Duodenal mucosa (tissue), 2 donors: ENCODE data around the gene C16orf87.
A peak's percentile ranks its signal among the peaks of the same experiment; 100 is the strongest.

Experiments used
- H3K27ac ChIP-seq: one replicate; pipeline ENCODE4 v1.7.0; 2013; ENCODE audit warnings: low read depth, low read length
- H3K27me3 ChIP-seq, 2 donors: one replicate each; pipeline ENCODE4 v1.7.0; 2013; ENCODE audit warnings: low read length in 2 of 2, control low read depth in 1 of 2; ENCODE audit not compliant: insufficient read depth in 2 of 2, control insufficient read depth in 1 of 2
- H3K36me3 ChIP-seq, 2 donors: one replicate each; pipeline ENCODE4 v1.7.0; 2013; ENCODE audit warnings: low read length in 2 of 2, control low read depth in 1 of 2; ENCODE audit not compliant: insufficient read depth in 2 of 2, control insufficient read depth in 1 of 2
- H3K4me1 ChIP-seq, 2 donors: one replicate each; pipeline ENCODE4 v1.7.0; 2013; ENCODE audit warnings: low read length in 2 of 2, control low read depth in 1 of 2; ENCODE audit not compliant: insufficient read depth in 2 of 2, control insufficient read depth in 1 of 2
- H3K4me3 ChIP-seq, 2 donors: one replicate each; pipeline ENCODE4 v1.7.0; 2013; ENCODE audit warnings: low read length in 2 of 2, low read depth in 1 of 2
- H3K9ac ChIP-seq, 2 donors: one replicate each; pipeline ENCODE4 v1.7.0; 2013; ENCODE audit warnings: low read length in 2 of 2, low read depth in 1 of 2
- H3K9me3 ChIP-seq, 2 donors: one replicate each; pipeline ENCODE4 v1.7.0; 2013; ENCODE audit warnings: low read length in 2 of 2, control low read depth in 1 of 2; ENCODE audit not compliant: control insufficient read depth in 1 of 2

Gene C16orf87

DNA sequence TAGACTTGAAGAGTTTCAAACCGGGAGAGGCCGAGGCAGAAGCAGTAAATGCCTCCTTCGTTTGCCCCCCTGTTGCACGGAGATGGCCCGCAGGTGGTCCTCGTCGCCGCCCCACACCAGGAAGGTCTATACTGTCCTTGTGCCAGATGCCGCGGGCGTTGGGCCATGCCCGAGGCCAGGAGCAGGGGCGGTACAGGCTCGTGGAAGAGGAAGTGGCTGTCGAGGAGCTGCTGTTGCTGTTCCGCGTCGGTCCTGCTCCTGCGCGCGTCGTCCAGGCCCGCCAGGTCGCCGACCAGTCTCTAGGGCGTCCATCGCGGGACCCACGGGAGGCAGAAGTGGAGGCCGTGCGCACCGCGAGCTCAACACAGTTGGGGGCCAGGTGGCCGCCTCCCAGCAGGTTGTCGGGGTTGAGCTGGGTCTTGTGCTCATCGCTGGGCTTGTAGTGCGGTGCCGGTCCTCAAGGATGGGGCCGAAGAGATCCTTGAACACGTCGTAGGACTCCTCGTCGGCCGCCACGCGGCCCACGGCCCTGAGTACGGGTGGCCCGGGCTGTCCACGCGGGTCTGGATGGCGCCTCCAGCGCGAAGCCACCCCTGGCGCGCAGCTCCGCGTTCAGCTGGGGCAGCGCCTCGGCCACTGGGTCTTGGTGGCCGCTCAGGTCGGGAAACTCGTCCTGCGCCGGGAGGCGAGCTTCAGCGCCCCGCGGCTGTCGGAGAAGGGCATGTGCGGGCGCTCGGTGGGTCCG lies 13.1 kb upstream of the C16orf87 start:
- Histone ChIP-seq H3K9me3 (no peaks in the 10 kb centered on the region), H3K27ac (no peak overlapping the region), H3K27me3 (no peaks in the 10 kb centered on the region), H3K4me3 (peak overlapping the region in 1 of 2 donors; percentile 15), H3K9ac (no peak overlapping the region), H3K4me1 (no peaks in the 10 kb centered on the region), H3K36me3 (no peaks in the 10 kb centered on the region)

DNA sequence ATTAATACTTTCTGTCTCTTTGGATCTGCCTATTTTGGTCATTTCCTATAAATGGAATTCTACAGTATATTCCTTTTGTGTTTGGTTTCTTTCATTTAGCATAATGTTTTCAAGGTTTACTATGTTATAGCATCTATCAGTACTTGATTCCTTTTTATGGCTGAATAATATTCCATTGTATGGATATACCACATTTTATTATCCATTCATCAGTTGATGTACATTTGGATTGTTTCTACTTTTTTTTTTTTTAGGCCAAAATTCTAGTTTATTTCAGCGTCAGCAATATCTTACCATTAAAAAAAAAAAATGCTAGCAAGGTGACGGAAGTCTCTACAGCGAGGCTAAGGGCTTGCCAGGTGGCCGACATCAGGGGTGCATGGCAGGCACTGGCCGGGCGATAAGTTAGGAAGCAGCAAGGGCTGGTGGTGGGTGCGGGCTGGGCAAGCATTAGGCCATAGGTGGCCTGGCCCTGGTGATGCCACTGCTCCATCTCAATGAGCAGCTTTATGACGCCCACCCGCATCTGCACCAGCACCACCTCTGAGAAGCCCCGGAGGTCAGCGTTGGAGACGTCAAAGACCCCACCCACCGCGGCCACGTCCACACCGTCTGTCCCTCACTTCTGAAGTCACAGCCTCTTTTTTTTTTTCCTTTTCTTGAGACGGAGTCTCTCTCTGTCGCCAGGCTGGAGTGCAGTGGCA lies 11.4 kb upstream of the C16orf87 start:
- no peak overlapping the region for H3K4me3 ChIP-seq
- H3K9ac ChIP-seq: no peak overlapping the region
- H3K27ac ChIP-seq: no peak overlapping the region
- no peaks in the 10 kb centered on the region for H3K36me3 ChIP-seq
- H3K27me3 ChIP-seq: no peaks in the 10 kb centered on the region
- no peaks in the 10 kb centered on the region for H3K4me1 ChIP-seq
- H3K9me3 ChIP-seq: no peaks in the 10 kb centered on the region

DNA sequence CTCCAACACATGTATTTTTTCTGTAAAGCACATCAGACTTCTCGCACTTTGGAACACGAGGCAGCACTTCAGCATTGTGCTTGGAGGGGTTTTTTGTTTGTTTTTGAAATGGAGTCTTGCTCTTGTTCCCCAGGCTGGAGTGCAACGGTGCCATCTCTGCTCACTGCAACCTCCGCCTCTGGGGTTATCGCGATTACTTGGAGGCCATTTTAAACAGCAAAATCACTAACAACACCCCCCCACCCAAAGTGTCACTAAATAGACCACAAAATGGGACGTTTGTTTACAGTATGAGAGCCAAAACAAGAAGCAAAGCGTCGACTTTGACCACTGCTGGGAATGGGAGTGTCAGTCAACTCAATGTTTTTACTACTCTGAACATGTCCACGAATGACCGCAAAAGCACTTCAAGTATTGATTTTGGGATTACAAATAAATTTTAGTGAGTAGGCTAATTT lies 9.0 kb upstream of the C16orf87 start:
- no peaks in the 10 kb centered on the region for H3K27me3 ChIP-seq
- H3K4me1 ChIP-seq: no peaks in the 10 kb centered on the region
- no peak overlapping the region for H3K27ac ChIP-seq
- no peak overlapping the region for H3K4me3 ChIP-seq
- H3K36me3 ChIP-seq: no peaks in the 10 kb centered on the region
- H3K9me3 ChIP-seq: no peaks in the 10 kb centered on the region
- no peak overlapping the region for H3K9ac ChIP-seq

DNA sequence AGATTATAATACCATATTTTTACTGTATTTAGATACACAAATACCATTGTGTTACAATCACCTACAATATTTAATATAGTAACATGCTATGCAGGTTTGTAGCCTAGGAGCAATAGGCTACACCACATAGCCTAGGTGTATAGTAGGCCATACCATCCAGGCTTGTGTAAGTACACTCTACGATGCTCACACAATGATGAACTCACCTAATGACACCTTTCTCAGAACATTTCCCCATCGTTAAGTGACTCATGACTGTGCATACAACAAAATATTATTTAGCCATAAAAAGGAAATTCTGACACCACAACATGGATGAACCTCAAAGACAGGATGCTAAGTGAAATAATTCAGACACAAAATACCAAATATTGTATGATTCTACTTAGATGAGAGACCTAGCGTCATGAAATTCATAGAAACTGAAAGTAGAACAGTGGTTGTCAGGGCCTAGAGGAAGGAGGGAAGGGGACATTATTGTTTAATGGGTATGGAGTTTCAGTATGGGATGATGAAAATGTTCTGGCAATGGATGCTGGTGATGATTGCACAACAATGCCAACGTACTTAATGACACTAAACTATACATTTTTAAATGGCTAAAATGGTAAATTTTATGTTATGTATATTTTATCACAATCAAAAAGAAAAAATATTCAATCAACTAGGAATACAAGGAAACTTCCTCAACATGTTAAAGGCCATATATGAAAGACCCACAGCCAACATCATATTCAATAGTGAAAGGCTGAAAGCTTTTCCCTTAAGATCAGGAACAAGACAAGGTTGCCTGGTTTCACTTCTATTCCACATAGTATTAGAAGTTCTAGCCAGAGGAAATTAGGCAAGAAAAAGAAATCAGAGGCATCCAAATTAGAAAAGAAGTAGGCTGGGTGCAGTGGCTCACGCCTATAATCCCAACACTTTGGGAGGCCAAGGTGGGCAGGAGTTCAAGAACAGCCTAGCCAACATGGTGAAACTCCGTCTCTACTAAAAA lies 5.9 kb upstream of the C16orf87 start:
- no peak overlapping the region for H3K4me3 ChIP-seq
- peaks cover 0 to 6% of the 10 kb centered on the region in 2 donors for H3K4me1 ChIP-seq
- H3K36me3 ChIP-seq: no peaks in the 10 kb centered on the region
- no peak overlapping the region for H3K27ac ChIP-seq
- H3K9ac ChIP-seq: no peak overlapping the region
- no peaks in the 10 kb centered on the region for H3K9me3 ChIP-seq
- no peaks in the 10 kb centered on the region for H3K27me3 ChIP-seq

DNA sequence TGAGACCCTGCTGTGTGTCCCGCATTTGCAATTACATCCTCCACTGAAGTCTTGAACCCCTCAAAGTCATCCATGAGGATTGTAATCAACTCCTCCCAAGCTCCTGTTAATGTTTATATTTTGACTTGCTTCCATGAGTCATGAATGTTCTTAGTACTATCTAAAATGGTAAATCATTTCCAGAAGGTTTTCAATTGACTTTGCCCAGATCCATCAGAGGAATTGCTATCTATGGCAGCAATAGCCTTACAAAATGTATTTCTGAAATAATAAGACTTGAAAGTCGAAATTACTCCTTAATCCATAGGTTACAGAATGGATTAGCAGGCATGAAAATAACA lies 2.5 kb upstream of the C16orf87 start:
- H3K9me3 ChIP-seq: no peaks in the 10 kb centered on the region
- H3K27ac ChIP-seq: no peak overlapping the region
- H3K4me1 ChIP-seq: peaks cover 6 to 10% of the 10 kb centered on the region in 2 donors
- H3K4me3 ChIP-seq: no peak overlapping the region
- H3K36me3 ChIP-seq: no peaks in the 10 kb centered on the region
- H3K27me3 ChIP-seq: no peaks in the 10 kb centered on the region
- H3K9ac ChIP-seq: no peak overlapping the region

DNA sequence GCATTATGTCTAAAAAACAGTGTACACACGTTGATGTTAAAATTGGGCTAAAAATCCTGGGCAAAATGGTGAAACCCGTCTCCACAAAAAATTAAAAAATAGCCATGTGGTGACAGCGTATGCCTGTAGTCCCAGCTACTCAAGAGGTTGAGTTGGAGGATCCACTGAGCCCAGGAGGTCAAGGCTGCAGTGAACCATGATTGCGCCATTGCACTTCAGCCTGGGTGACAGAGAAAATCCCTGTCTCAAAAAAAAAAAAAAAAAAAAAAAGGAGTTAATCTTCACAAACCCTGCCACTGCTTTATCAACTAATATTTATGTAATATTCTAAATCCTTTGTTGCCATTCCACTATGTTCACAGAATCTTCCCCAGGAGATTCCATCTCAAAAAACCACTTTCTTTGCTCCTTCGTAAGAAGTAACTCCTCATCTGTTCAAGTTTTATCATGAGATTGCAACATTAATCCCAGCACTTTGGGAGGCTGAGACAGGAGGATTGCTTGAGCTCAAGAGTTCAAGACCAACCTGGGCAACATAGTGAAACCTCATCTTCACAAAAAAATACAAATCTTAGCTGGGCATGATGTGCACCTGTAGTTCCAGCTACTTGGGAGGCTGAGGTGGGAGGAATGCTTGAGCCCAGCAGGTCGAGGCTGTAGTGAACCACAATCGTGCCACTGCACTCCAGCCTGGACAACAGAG lies 1.9 kb upstream of the C16orf87 start:
- Histone ChIP-seq H3K27me3 (no peaks in the 10 kb centered on the region), H3K4me1 (peaks cover 6 to 10% of the 10 kb centered on the region in 2 donors), H3K9ac (no peak overlapping the region), H3K9me3 (no peaks in the 10 kb centered on the region), H3K27ac (no peak overlapping the region), H3K4me3 (no peak overlapping the region), H3K36me3 (no peaks in the 10 kb centered on the region)

DNA sequence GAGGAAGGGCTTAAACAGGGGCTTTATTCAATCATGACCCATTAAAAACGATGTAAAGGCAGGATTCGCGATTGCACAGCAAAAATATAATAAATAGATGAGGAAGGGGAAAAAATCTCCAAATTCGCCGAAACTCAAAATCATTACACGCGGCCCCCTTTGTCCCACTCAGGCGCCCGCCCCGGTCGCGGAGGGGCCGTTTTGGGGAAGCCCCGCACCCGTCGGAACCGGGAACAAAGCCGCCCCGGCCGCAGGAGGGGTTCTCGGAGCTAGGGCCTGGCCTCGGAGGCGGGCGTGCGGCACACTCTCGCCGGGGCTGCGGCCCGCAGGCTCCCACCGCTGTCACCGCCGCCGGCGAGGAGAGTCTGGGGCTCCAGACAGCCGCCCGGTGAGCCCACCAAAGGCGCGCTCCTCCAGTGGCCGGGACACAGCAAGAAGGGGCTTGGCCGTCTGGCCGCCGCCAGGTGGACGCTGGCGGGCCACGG lies 521 bp downstream of the C16orf87 start:
- Histone ChIP-seq H3K27ac (peak overlapping the region; percentile 60), H3K4me3 (peak overlapping the region; percentile 76 to 88), H3K27me3 (no peaks in the 10 kb centered on the region), H3K4me1 (peaks cover 6 to 10% of the 10 kb centered on the region in 2 donors), H3K36me3 (no peaks in the 10 kb centered on the region), H3K9ac (peak overlapping the region; percentile 76 to 90), H3K9me3 (no peaks in the 10 kb centered on the region)

DNA sequence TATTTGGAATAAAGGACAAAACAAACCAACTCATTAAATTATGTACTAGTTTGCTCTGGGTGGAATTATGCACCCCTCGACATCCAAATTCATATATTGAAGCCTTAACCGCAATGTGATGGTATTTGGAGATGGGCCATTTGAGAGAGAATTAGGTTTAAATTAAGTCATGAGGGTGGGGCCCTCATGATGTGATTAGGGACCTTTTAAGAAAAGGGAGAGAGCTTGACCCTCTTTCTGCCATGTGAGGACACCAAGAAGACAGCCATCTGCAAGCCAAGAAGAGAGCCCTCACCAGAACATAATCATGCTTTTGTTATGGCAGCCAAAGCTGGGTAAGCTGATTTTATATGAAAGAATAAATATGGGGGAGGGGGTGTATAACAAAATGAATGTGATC lies 2.0 kb downstream of the C16orf87 start:
- Histone ChIP-seq H3K27ac (no peak overlapping the region), H3K4me3 (peak overlapping the region in 1 of 2 donors; percentile 88), H3K9ac (no peak overlapping the region), H3K9me3 (no peaks in the 10 kb centered on the region), H3K4me1 (peaks cover 6 to 10% of the 10 kb centered on the region in 2 donors), H3K36me3 (no peaks in the 10 kb centered on the region), H3K27me3 (no peaks in the 10 kb centered on the region)

DNA sequence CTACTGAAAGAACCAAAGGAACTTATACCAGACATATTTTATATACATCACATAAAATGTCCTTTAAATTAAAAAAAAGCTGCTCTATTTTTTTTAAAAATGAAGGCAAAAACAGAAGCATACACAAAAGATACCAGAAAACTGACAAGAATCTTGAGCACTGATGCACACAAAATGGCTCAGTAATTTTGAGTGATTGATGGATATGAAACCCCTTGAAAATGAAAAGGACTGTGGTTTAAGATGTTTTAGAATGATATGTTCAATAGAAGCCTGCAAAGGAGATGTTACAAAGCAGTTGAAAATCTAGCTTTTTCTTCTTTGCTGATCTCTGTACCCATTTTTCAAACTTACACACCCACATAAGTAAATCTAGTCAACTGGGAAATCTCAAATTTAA lies 2.7 kb downstream of the C16orf87 start:
- no peak overlapping the region for H3K9ac ChIP-seq
- no peaks in the 10 kb centered on the region for H3K9me3 ChIP-seq
- H3K4me1 ChIP-seq: peaks cover 6 to 10% of the 10 kb centered on the region in 2 donors
- no peak overlapping the region for H3K4me3 ChIP-seq
- H3K27me3 ChIP-seq: no peaks in the 10 kb centered on the region
- no peak overlapping the region for H3K27ac ChIP-seq
- H3K36me3 ChIP-seq: no peaks in the 10 kb centered on the region
